ENCODE results near the gene GSAP.

Gene GSAP

GRCh38 chr7:77439572-77439971 lies 23.4 kb upstream of the GSAP start:
- Histone ChIP-seq H3K27me3 (ENCODE audit: control insufficient read depth in 1 of 2, insufficient read depth in 2 of 2, low read length in 2 of 2) (no peaks in the 10 kb centered on the region), H3K27ac (ENCODE audit: low read length) (no peak overlapping the region), H3K9ac (ENCODE audit: low read length in 2 of 2) (no peak overlapping the region), H3K4me3 (ENCODE audit: low read length in 2 of 2) (peak overlapping the region in 1 of 2 donors; percentile 9), H3K36me3 (ENCODE audit: control insufficient read depth in 2 of 2, insufficient read depth in 2 of 2, low read length in 2 of 2) (no peaks in the 10 kb centered on the region), H3K9me3 (ENCODE audit: control insufficient read depth in 2 of 2, low read length in 2 of 2) (no peaks in the 10 kb centered on the region), H3K4me1 (ENCODE audit: control insufficient read depth, insufficient read depth, low read length) (no peaks in the 10 kb centered on the region)

- no peak overlapping the region for H3K9ac ChIP-seq (ENCODE audit: low read length in 2 of 2)
- H3K27ac ChIP-seq (ENCODE audit: low read length), result no peak overlapping the region
- H3K36me3 ChIP-seq (ENCODE audit: control insufficient read depth in 2 of 2, insufficient read depth in 2 of 2, low read length in 2 of 2), result no peaks in the 10 kb centered on the region
- H3K9me3 ChIP-seq (ENCODE audit: control insufficient read depth in 2 of 2, low read length in 2 of 2), result no peaks in the 10 kb centered on the region
- H3K4me3 ChIP-seq (ENCODE audit: low read length in 2 of 2), result no peak overlapping the region
- H3K27me3 ChIP-seq (ENCODE audit: control insufficient read depth in 1 of 2, insufficient read depth in 2 of 2, low read length in 2 of 2), result no peaks in the 10 kb centered on the region
- no peaks in the 10 kb centered on the region for H3K4me1 ChIP-seq (ENCODE audit: control insufficient read depth, insufficient read depth, low read length)
Observed at GRCh38 chr7:77438131-77438530, 22.0 kb upstream of the GSAP start.

- Histone ChIP-seq H3K27me3 (ENCODE audit: control insufficient read depth in 1 of 2, insufficient read depth in 2 of 2, low read length in 2 of 2) (no peaks in the 10 kb centered on the region), H3K4me3 (ENCODE audit: low read length in 2 of 2) (no peak overlapping the region), H3K27ac (ENCODE audit: low read length) (no peak overlapping the region), H3K9me3 (ENCODE audit: control insufficient read depth in 2 of 2, low read length in 2 of 2) (no peaks in the 10 kb centered on the region), H3K36me3 (ENCODE audit: control insufficient read depth in 2 of 2, insufficient read depth in 2 of 2, low read length in 2 of 2) (no peaks in the 10 kb centered on the region), H3K4me1 (ENCODE audit: control insufficient read depth, insufficient read depth, low read length) (no peaks in the 10 kb centered on the region), H3K9ac (ENCODE audit: low read length in 2 of 2) (no peak overlapping the region)
Observed at GRCh38 chr7:77434570-77435275, 18.6 kb upstream of the GSAP start.

GRCh38 chr7:77433901-77434300 lies 17.8 kb upstream of the GSAP start:
- H3K4me1 ChIP-seq (ENCODE audit: control insufficient read depth, insufficient read depth, low read length), result no peaks in the 10 kb centered on the region
- H3K36me3 ChIP-seq (ENCODE audit: control insufficient read depth in 2 of 2, insufficient read depth in 2 of 2, low read length in 2 of 2), result no peaks in the 10 kb centered on the region
- H3K27me3 ChIP-seq (ENCODE audit: control insufficient read depth in 1 of 2, insufficient read depth in 2 of 2, low read length in 2 of 2), result no peaks in the 10 kb centered on the region
- H3K27ac ChIP-seq (ENCODE audit: low read length), result no peak overlapping the region
- H3K9ac ChIP-seq (ENCODE audit: low read length in 2 of 2), result no peak overlapping the region
- no peak overlapping the region for H3K4me3 ChIP-seq (ENCODE audit: low read length in 2 of 2)
- H3K9me3 ChIP-seq (ENCODE audit: control insufficient read depth in 2 of 2, low read length in 2 of 2), result no peaks in the 10 kb centered on the region

- H3K4me1 ChIP-seq (ENCODE audit: control insufficient read depth, insufficient read depth, low read length), result peaks cover 4% of the 10 kb centered on the region
- no peaks in the 10 kb centered on the region for H3K9me3 ChIP-seq (ENCODE audit: control insufficient read depth in 2 of 2, low read length in 2 of 2)
- no peak overlapping the region for H3K9ac ChIP-seq (ENCODE audit: low read length in 2 of 2)
- no peak overlapping the region for H3K27ac ChIP-seq (ENCODE audit: low read length)
- H3K27me3 ChIP-seq (ENCODE audit: control insufficient read depth in 1 of 2, insufficient read depth in 2 of 2, low read length in 2 of 2), result no peaks in the 10 kb centered on the region
- no peak overlapping the region for H3K4me3 ChIP-seq (ENCODE audit: low read length in 2 of 2)
- no peaks in the 10 kb centered on the region for H3K36me3 ChIP-seq (ENCODE audit: control insufficient read depth in 2 of 2, insufficient read depth in 2 of 2, low read length in 2 of 2)
Observed at GRCh38 chr7:77430927-77431326, 14.8 kb upstream of the GSAP start.

- H3K9ac ChIP-seq (ENCODE audit: low read length in 2 of 2), result no peak overlapping the region
- H3K36me3 ChIP-seq (ENCODE audit: control insufficient read depth in 2 of 2, insufficient read depth in 2 of 2, low read length in 2 of 2), result no peaks in the 10 kb centered on the region
- H3K27ac ChIP-seq (ENCODE audit: low read length), result no peak overlapping the region
- no peaks in the 10 kb centered on the region for H3K27me3 ChIP-seq (ENCODE audit: control insufficient read depth in 1 of 2, insufficient read depth in 2 of 2, low read length in 2 of 2)
- no peak overlapping the region for H3K4me3 ChIP-seq (ENCODE audit: low read length in 2 of 2)
- H3K9me3 ChIP-seq (ENCODE audit: control insufficient read depth in 2 of 2, low read length in 2 of 2), result no peaks in the 10 kb centered on the region
- peaks cover 4% of the 10 kb centered on the region for H3K4me1 ChIP-seq (ENCODE audit: control insufficient read depth, insufficient read depth, low read length)
Observed at GRCh38 chr7:77428777-77429231, 12.7 kb upstream of the GSAP start.

GRCh38 chr7:77427996-77428603 lies 12.0 kb upstream of the GSAP start:
- peaks cover 4% of the 10 kb centered on the region for H3K4me1 ChIP-seq (ENCODE audit: control insufficient read depth, insufficient read depth, low read length)
- no peak overlapping the region for H3K4me3 ChIP-seq (ENCODE audit: low read length in 2 of 2)
- no peak overlapping the region for H3K9ac ChIP-seq (ENCODE audit: low read length in 2 of 2)
- H3K27me3 ChIP-seq (ENCODE audit: control insufficient read depth in 1 of 2, insufficient read depth in 2 of 2, low read length in 2 of 2), result no peaks in the 10 kb centered on the region
- H3K9me3 ChIP-seq (ENCODE audit: control insufficient read depth in 2 of 2, low read length in 2 of 2), result no peaks in the 10 kb centered on the region
- no peaks in the 10 kb centered on the region for H3K36me3 ChIP-seq (ENCODE audit: control insufficient read depth in 2 of 2, insufficient read depth in 2 of 2, low read length in 2 of 2)
- no peak overlapping the region for H3K27ac ChIP-seq (ENCODE audit: low read length)

DNA sequence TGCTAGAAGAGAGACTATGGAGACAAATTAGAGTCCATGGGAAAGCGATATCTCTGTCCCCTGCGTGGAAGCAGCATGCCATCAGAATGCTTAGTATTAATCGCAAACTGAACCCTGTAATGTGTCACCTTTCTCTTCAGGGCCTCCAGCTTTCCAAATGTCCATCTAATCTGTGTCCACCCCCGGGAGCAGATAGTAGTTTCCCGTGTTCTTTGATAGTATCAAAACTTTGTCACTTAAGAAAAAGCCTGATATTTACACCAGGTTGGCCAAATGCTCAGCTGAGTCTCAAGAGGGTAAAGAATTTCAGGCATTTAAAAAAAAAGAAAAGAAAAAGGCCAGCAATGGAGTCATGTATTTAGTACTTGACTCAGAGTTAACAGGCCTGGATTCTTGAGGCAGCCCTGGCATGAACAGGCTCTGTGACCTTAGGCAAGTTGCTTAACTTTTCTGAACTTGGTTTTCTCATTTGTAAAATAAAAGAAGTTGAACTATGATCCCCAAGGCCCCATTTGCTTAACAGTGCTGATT lies 10.4 kb upstream of the GSAP start:
- Histone ChIP-seq H3K27ac (ENCODE audit: low read length) (no peak overlapping the region), H3K4me1 (ENCODE audit: control insufficient read depth, insufficient read depth, low read length) (peaks cover 4% of the 10 kb centered on the region), H3K4me3 (ENCODE audit: low read length in 2 of 2) (no peak overlapping the region), H3K9ac (ENCODE audit: low read length in 2 of 2) (peak overlapping the region in 1 of 2 donors; percentile 12), H3K9me3 (ENCODE audit: control insufficient read depth in 2 of 2, low read length in 2 of 2) (no peaks in the 10 kb centered on the region), H3K27me3 (ENCODE audit: control insufficient read depth in 1 of 2, insufficient read depth in 2 of 2, low read length in 2 of 2) (no peaks in the 10 kb centered on the region), H3K36me3 (ENCODE audit: control insufficient read depth in 2 of 2, insufficient read depth in 2 of 2, low read length in 2 of 2) (no peaks in the 10 kb centered on the region)

GRCh38 chr7:77426052-77426404 lies 9.9 kb upstream of the GSAP start:
- no peak overlapping the region for H3K4me3 ChIP-seq (ENCODE audit: low read length in 2 of 2)
- H3K27me3 ChIP-seq (ENCODE audit: control insufficient read depth in 1 of 2, insufficient read depth in 2 of 2, low read length in 2 of 2), result no peaks in the 10 kb centered on the region
- no peaks in the 10 kb centered on the region for H3K9me3 ChIP-seq (ENCODE audit: control insufficient read depth in 2 of 2, low read length in 2 of 2)
- no peak overlapping the region for H3K27ac ChIP-seq (ENCODE audit: low read length)
- peak overlapping the region in 1 of 2 donors; percentile 12 for H3K9ac ChIP-seq (ENCODE audit: low read length in 2 of 2)
- H3K36me3 ChIP-seq (ENCODE audit: control insufficient read depth in 2 of 2, insufficient read depth in 2 of 2, low read length in 2 of 2), result no peaks in the 10 kb centered on the region
- peaks cover 4% of the 10 kb centered on the region for H3K4me1 ChIP-seq (ENCODE audit: control insufficient read depth, insufficient read depth, low read length)

- Histone ChIP-seq H3K9me3 (ENCODE audit: control insufficient read depth in 2 of 2, low read length in 2 of 2) (no peaks in the 10 kb centered on the region), H3K4me3 (ENCODE audit: low read length in 2 of 2) (no peak overlapping the region), H3K9ac (ENCODE audit: low read length in 2 of 2) (no peak overlapping the region), H3K27me3 (ENCODE audit: control insufficient read depth in 1 of 2, insufficient read depth in 2 of 2, low read length in 2 of 2) (no peaks in the 10 kb centered on the region), H3K27ac (ENCODE audit: low read length) (no peak overlapping the region), H3K36me3 (ENCODE audit: control insufficient read depth in 2 of 2, insufficient read depth in 2 of 2, low read length in 2 of 2) (no peaks in the 10 kb centered on the region), H3K4me1 (ENCODE audit: control insufficient read depth, insufficient read depth, low read length) (peaks cover 4% of the 10 kb centered on the region)
Observed at GRCh38 chr7:77425101-77426051, 9.2 kb upstream of the GSAP start.
